Upper lobe of left lung (tissue), 6 donors: Measurements from ENCODE around the gene TCEAL6. TPM values are rescaled to one million over a fixed set of nuclear protein-coding genes. Genes with fewer than 3 reads are reported as not detected.
"Not testable (repeated sequence)": the region's sequence is repeated elsewhere in the genome, so short reads cannot be mapped to it uniquely, and the experiment has no call there.

Experiments
- ATAC-seq, 2 donors: fragments of 200-7000 bp; cut with Tn5 transposase; one replicate each; pipeline ENCODE4 v1.9.1; 2022; ENCODE audit warnings: mild to moderate bottlenecking in 2 of 2, moderate library complexity in 2 of 2; ENCODE audit not compliant: low FRiP score in 2 of 2
- DNase-seq, 2 donors: peaks; one replicate each; pipeline ENCODE4 v3.0.0-alpha.2; 2019 to 2020
- H3K27ac ChIP-seq, 4 donors: fragments of 200-600 bp; sonication (generic); one replicate each; pipeline ENCODE4 v1.5.1; 2016 to 2019
- H3K27me3 ChIP-seq, 4 donors: fragments of 200-600 bp; sonication (generic); one replicate each; pipeline ENCODE4 v1.5.1; 2017 to 2019
- H3K36me3 ChIP-seq, 4 donors: fragments of 200-600 bp; sonication (generic); one replicate each; pipeline ENCODE4 v1.5.1; 2016 to 2019
- H3K4me1 ChIP-seq, 4 donors: fragments of 200-600 bp; sonication (generic); one replicate each; pipeline ENCODE4 v1.5.1; 2018 to 2019
- H3K4me3 ChIP-seq, 4 donors: fragments of 200-600 bp; sonication (generic); one replicate each; pipeline ENCODE4 v1.5.1; 2017 to 2019; ENCODE audit warnings: mild to moderate bottlenecking in 2 of 4, moderate library complexity in 1 of 4
- H3K9me3 ChIP-seq, 4 donors: fragments of 200-600 bp; sonication (generic); one replicate each; pipeline ENCODE4 v1.5.1; 2018 to 2019
- CTCF ChIP-seq, 6 experiments: fragments of 450-650 bp in 4 of 6; fragments of 200-600 bp in 2 of 6; sonication (generic) in 2 of 6; IDR thresholded peaks; one replicate each; pipeline ENCODE4 v1.5.1; 2016 to 2019; ENCODE audit warnings: antibody characterized with exemption in 6 of 6
- EP300 ChIP-seq, 4 donors: sonication (generic); formaldehyde crosslinking; IDR thresholded peaks; one replicate each; pipeline ENCODE4 v1.5.1; 2017; ENCODE audit warnings: antibody characterized with exemption in 4 of 4, control low read depth in 2 of 4
- POLR2A ChIP-seq, 4 donors: fragments of 450-650 bp; IDR thresholded peaks; one replicate each; pipeline ENCODE4 v1.5.1; 2016 to 2017; ENCODE audit warnings: antibody characterized with exemption in 4 of 4, mild to moderate bottlenecking in 2 of 4
- POLR2AphosphoS5 ChIP-seq, 2 donors: sonication (generic); formaldehyde crosslinking; IDR thresholded peaks; one replicate each; pipeline ENCODE4 v1.5.1; 2017; ENCODE audit warnings: antibody characterized with exemption in 2 of 2
- WGBS, 2 donors: methylation state at CpG; one replicate each; pipeline ENCODE4 v1.1.5; 2017 to 2018; 5-methylcytosine and 5-hydroxymethylcytosine counted together
- total RNA-seq, 6 donors: library from RNA; depleted of rRNA in 4 of 6; stranded (reverse); fragments of >200 nt in 4 of 6; gene quantifications; one replicate each; pipeline versions ENCODE4 v1.1.0 to v1.2.1, GENCODE V29; 2016 to 2021
- donor health status: DM: no; HTN: no; CAD: no; lungs with moderate emphysema.
- donor health status: DM: no; HTN: yes; CAD: no; lungs with severe emphysema.

The TCEAL6 gene
- total RNA-seq, 6 donors from 2014 or later, result not detected

- WGBS, 2 donors, result 21 to 45% methylated on average over 3 to 8 of the region's 10 CpGs
- not testable (repeated sequence) for ATAC-seq
- H3K4me3 ChIP-seq, result peak overlapping the region in 2 of 4 donors; percentile 24 to 43
Measured at GRCh38 chrX:102125014-102125413, 17.3 kb downstream of the TCEAL6 start.

GRCh38 chrX:102115748-102116147, 26.5 kb downstream of the TCEAL6 start:
- ATAC-seq, result no peak
- Histone ChIP-seq H3K27ac (no peak overlapping the region), H3K4me3 (no peak overlapping the region), H3K27me3 (no peaks in the 10 kb centered on the region), H3K9me3 (no peaks in the 10 kb centered on the region), H3K36me3 (no peaks in the 10 kb centered on the region), H3K4me1 (no peaks in the 10 kb centered on the region)
- TF ChIP-seq POLR2A (IDR thresholded peaks at IDR 0.05) (no peak), POLR2AphosphoS5 (IDR thresholded peaks at IDR 0.05) (no peak), EP300 (IDR thresholded peaks at IDR 0.05) (no peak), CTCF (IDR thresholded peaks at IDR 0.05) (no peak)
- DNase-seq, result no peak
- 89% methylated on average over 2 of the region's 2 CpGs; no CpG with 5 or more reads in 1 of the 2 donors for WGBS, 2 donors

More at GRCh38 chrX:102125014-102125413, 17.3 kb downstream of the TCEAL6 start:
- H3K27ac ChIP-seq, H3K36me3 ChIP-seq, H3K27me3 ChIP-seq, H3K4me1 ChIP-seq, H3K9me3 ChIP-seq: not testable (repeated sequence)
- peak in 1 of 2 donors; percentile 1 for DNase-seq

- Histone ChIP-seq H3K27me3 (no peaks in the 10 kb centered on the region), H3K27ac (no peak overlapping the region), H3K36me3 (no peaks in the 10 kb centered on the region), H3K4me1 (no peaks in the 10 kb centered on the region), H3K9me3 (no peaks in the 10 kb centered on the region), H3K4me3 (no peak overlapping the region)
- TF ChIP-seq CTCF (IDR thresholded peaks at IDR 0.05) (no peak), POLR2AphosphoS5 (IDR thresholded peaks at IDR 0.05) (no peak), EP300 (IDR thresholded peaks at IDR 0.05) (no peak), POLR2A (IDR thresholded peaks at IDR 0.05) (no peak)
- 66 to 69% methylated on average over 4 of the region's 4 CpGs for WGBS, 2 donors
- ATAC-seq (no peak), DNase-seq (peak in 1 of 2 donors; percentile 20)
Measured at GRCh38 chrX:102113367-102113766, 28.9 kb downstream of the TCEAL6 start.

Other genes with a start within 250 kb of the TCEAL6 start
- 10 to 100 TPM in 2 of 6 donors, 1 to 10 TPM in 4; 5.2 to 39.8 (median 7.4) TPM for gene ZMAT1, start 210.5 kb downstream of the TCEAL6 start, total RNA-seq
- 1 to 10 TPM in 5 of 6 donors, not detected in 1; 1.4 to 7.7 (median 3.2) TPM for gene TCEAL2, start 16.8 kb downstream of the TCEAL6 start, total RNA-seq
- 1 to 10 TPM; 2.1 to 7.1 (median 5.3) TPM for gene BEX5, start 13.5 kb upstream of the TCEAL6 start, total RNA-seq
- gene TCP11X1, start 72.8 kb upstream of the TCEAL6 start, total RNA-seq, result not detected
- gene NXF2, start 104.7 kb upstream of the TCEAL6 start, total RNA-seq, result not detected